ENCODE measurements around the gene ORMDL2.

DNA sequence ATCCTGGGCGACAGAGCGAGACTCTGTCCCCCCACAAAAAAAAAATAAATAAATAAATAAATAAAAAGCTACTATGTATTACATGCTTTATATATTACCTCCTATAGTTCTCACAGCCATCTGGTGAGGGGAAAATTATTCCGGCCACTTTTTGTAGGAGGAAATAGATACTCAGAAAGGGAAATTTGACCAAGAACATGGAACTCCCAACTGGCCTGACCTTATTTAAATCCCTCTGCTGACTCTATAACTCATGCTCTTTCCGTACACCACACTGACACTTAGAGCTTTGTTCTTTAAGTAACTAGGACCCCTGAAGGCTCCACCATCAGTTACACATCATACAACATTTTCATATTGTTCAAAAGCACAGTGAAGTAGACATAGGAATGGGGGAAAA, 27.1 kb downstream of the ORMDL2 start:
- TF ChIP-seq POLR2A (IDR thresholded peaks at IDR 0.05; ENCODE audit: low read length) (no peak), GATA1 (IDR thresholded peaks at IDR 0.05; ENCODE audit: low read depth, low read length) (no peak)

Data from erythroblast (primary cell).